ENCODE measurements around the gene SIX5. TPM values are rescaled to one million over a fixed set of nuclear protein-coding genes. Genes with fewer than 3 reads are reported as not detected.

SIX5 gene
- total and polyA plus RNA-seq, 9 of the 15 experiments (the other 6 are each of a cell fraction or from before 2014, with no cell fraction given), result 1.4 to 17.2 (median 7.4) TPM; not detected in 2

DNA sequence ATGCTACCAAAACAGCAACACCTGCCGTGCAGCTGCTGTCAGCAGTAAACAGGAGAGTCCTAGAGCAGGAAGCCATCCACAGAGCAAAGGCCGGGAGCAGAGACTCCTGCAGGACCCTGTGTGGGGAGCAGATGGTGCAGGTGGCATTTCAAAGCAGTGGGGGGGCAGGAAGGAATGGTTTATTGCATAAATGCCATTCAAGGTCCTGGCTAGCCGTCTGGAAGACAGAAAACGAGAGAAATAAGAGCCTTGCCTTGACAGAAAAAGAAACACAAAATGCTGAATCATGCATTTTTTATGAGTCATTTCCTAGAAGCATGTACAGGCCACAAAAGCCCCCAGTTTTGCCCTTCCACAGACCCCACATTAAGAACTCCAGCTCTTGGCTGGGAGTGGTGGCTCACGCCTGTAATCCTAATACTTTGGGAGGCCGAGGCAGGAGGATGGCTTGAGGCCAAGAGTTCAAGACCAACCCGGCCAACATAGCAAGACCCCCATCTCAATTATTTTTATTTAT is 40.6 kb upstream of the SIX5 start (continued):
- no peak for TF ChIP-seq PCBP1 (IDR thresholded peaks at IDR 0.05; ENCODE audit: low read depth, low read length, poor library complexity, severe bottlenecking)
- TF ChIP-seq POLR2H (tag; IDR thresholded peaks at IDR 0.05; ENCODE audit: low read depth), result no peak
- peak; percentile 91 for TF ChIP-seq SMARCA4 (IDR thresholded peaks at IDR 0.05)
- peak; percentile 88 for TF ChIP-seq SMARCC2 (IDR thresholded peaks at IDR 0.05; ENCODE audit: low read depth)
- TF ChIP-seq ADNP (tag; IDR thresholded peaks at IDR 0.05), result peak; percentile 44; the same call in 1 of the 2 replicates
- peak; percentile 57 for TF ChIP-seq EP300 (IDR thresholded peaks at IDR 0.05; ENCODE audit: low read length)
- no peak for TF ChIP-seq MIER1 (IDR thresholded peaks at IDR 0.05; ENCODE audit: low read depth)
- TF ChIP-seq, protein P1, sequence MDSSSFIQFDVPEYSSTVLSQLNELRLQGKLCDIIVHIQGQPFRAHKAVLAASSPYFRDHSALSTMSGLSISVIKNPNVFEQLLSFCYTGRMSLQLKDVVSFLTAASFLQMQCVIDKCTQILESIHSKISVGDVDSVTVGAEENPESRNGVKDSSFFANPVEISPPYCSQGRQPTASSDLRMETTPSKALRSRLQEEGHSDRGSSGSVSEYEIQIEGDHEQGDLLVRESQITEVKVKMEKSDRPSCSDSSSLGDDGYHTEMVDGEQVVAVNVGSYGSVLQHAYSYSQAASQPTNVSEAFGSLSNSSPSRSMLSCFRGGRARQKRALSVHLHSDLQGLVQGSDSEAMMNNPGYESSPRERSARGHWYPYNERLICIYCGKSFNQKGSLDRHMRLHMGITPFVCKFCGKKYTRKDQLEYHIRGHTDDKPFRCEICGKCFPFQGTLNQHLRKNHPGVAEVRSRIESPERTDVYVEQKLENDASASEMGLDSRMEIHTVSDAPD (CRISPR knock-in tag; IDR thresholded peaks at IDR 0.05), result no peak
- peak; percentile 95 for TF ChIP-seq ZNF121 (CRISPR knock-in tag; conservative IDR thresholded peaks at IDR 0.05)
- TF ChIP-seq, protein P2, sequence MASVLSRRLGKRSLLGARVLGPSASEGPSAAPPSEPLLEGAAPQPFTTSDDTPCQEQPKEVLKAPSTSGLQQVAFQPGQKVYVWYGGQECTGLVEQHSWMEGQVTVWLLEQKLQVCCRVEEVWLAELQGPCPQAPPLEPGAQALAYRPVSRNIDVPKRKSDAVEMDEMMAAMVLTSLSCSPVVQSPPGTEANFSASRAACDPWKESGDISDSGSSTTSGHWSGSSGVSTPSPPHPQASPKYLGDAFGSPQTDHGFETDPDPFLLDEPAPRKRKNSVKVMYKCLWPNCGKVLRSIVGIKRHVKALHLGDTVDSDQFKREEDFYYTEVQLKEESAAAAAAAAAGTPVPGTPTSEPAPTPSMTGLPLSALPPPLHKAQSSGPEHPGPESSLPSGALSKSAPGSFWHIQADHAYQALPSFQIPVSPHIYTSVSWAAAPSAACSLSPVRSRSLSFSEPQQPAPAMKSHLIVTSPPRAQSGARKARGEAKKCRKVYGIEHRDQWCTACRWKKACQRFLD (CRISPR knock-in tag; IDR thresholded peaks at IDR 0.05), result peak; percentile 52; the same call in 1 of the 2 replicates
- TF ChIP-seq, protein P3, sequence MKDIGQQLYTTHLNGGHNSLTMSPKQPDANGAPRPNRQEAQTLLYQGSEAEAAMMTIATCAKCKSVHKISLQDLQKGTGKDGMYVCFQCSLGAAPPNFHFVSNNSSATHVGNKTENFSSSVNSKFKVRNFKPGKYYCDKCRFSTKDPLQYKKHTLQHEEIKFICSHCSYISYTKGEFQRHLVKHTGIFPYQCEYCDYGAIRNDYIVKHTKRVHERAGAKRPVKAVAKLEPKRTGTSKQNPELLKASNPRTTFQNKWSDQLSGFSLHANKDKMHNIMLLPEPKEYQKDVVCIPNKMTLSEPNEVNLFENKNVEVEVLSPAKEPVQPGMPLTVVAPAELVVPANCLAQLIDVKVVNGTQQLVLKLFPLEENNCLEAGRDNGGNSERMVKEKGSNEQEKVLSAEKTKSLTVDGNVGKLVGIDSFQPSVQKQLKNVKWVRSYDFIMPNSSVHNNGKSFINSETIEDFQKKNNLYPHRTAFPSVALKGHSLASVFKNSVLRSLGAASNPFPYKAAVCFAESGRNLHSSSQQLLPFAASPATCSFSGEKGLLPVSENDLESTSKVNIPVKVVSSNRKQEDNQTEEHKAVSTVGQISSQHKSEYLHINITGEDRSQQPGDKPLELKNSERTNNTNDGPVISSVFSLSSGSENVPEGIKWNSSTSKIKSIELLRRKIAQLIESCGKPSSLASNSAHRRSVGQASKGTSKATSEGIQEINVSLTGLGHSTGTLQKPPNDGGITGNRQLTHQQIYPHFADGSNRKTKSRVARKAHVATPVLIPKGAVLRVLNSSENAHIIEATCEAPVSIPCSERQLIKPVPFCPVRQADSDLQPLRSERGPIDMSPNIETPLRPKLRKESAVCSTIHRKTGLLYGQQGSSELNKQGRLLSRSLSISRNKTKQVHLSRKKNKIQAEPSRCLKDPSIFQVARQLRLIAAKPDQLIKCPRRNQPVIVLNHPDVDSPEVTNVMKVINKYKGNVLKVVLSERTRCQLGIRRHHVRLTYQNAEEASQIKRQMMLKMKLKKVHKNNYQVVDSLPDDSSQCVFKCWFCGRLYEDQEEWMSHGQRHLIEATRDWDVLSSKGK (CRISPR knock-in tag; IDR thresholded peaks at IDR 0.05), result no peak
- TF ChIP-seq, protein P4, sequence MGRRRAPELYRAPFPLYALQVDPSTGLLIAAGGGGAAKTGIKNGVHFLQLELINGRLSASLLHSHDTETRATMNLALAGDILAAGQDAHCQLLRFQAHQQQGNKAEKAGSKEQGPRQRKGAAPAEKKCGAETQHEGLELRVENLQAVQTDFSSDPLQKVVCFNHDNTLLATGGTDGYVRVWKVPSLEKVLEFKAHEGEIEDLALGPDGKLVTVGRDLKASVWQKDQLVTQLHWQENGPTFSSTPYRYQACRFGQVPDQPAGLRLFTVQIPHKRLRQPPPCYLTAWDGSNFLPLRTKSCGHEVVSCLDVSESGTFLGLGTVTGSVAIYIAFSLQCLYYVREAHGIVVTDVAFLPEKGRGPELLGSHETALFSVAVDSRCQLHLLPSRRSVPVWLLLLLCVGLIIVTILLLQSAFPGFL (CRISPR knock-in tag; IDR thresholded peaks at IDR 0.05), result no peak
- TF ChIP-seq RBM17 (IDR thresholded peaks at IDR 0.05; ENCODE audit: borderline replicate concordance, low read depth, low read length), result no peak
- TF ChIP-seq ZNF224 (CRISPR knock-in tag; IDR thresholded peaks at IDR 0.05), result no peak
- no peak for TF ChIP-seq BRD9 (IDR thresholded peaks at IDR 0.05; ENCODE audit: low read depth, partially characterized antibody)
- TF ChIP-seq ZNF408 (CRISPR knock-in tag; IDR thresholded peaks at IDR 0.05; ENCODE audit: low read depth), result no peak
- 0 out of 2 replicates have a peak, but pooled peaks have one; percentile 49 for TF ChIP-seq MTA1 (IDR thresholded peaks at IDR 0.05; ENCODE audit: borderline replicate concordance)
- TF ChIP-seq HNRNPH1 (optimal IDR thresholded peaks at IDR 0.05; ENCODE audit: low read depth, low read length), result no peak
- TF ChIP-seq BHLHE40 (IDR thresholded peaks at IDR 0.05; ENCODE audit: low read length), result no peak
- peak; percentile 48; the same call in 1 of the 2 replicates for TF ChIP-seq ETV5 (CRISPR knock-in tag; IDR thresholded peaks at IDR 0.05; ENCODE audit: low read depth)
- peak; percentile 87 for TF ChIP-seq JUND (IDR thresholded peaks at IDR 0.05; ENCODE audit: borderline replicate concordance, low read depth, low read length)
- TF ChIP-seq JUND (tag; IDR thresholded peaks at IDR 0.05; ENCODE audit: borderline replicate concordance, low read depth, low read length), result peak; percentile 82; the same call in 2 of the 3 replicates
- no peak for TF ChIP-seq ZBED1 (IDR thresholded peaks at IDR 0.05)
